ENCODE results near the gene GCGR. TPM values are rescaled to one million over a fixed set of nuclear protein-coding genes. Genes with fewer than 3 reads are reported as not detected.
A peak's percentile ranks its signal among the peaks of the same experiment; 100 is the strongest.

The GCGR gene
- total RNA-seq, 1 experiment from 2014 or later, result not detected

- DNase-seq (ENCODE audit: low read depth), result no peak
Observed at GRCh38 chr17:81811705-81812570, 8.0 kb downstream of the GCGR start.

- no peak for DNase-seq (ENCODE audit: low read depth)
Observed at GRCh38 chr17:81812571-81813370, 8.8 kb downstream of the GCGR start.

- DNase-seq (ENCODE audit: low read depth), result no peak
Observed at GRCh38 chr17:81813371-81813684, 9.4 kb downstream of the GCGR start.

GRCh38 chr17:81813861-81814683 lies 10.1 kb downstream of the GCGR start:
- DNase-seq (ENCODE audit: low read depth), result no peak

GRCh38 chr17:81814748-81815645 lies 11.0 kb downstream of the GCGR start:
- DNase-seq (ENCODE audit: low read depth), result no peak

GRCh38 chr17:81815646-81815986 lies 11.7 kb downstream of the GCGR start:
- DNase-seq (ENCODE audit: low read depth), result no peak

GRCh38 chr17:81817758-81818147 lies 13.8 kb downstream of the GCGR start:
- no peak for DNase-seq (ENCODE audit: low read depth)

GRCh38 chr17:81819708-81820107 lies 15.8 kb downstream of the GCGR start:
- DNase-seq (ENCODE audit: low read depth), result no peak

- no peak for DNase-seq (ENCODE audit: low read depth)
Observed at GRCh38 chr17:81821147-81821546, 17.2 kb downstream of the GCGR start.

GRCh38 chr17:81821603-81822311 lies 17.8 kb downstream of the GCGR start:
- peak; percentile 56 for DNase-seq (ENCODE audit: low read depth)

GRCh38 chr17:81822312-81822637 lies 18.3 kb downstream of the GCGR start:
- no peak for DNase-seq (ENCODE audit: low read depth)

GRCh38 chr17:81822996-81823819 lies 19.3 kb downstream of the GCGR start:
- no peak for DNase-seq (ENCODE audit: low read depth)

GRCh38 chr17:81823820-81824550 lies 20.0 kb downstream of the GCGR start:
- no peak for DNase-seq (ENCODE audit: low read depth)

- DNase-seq (ENCODE audit: low read depth), result no peak
Observed at GRCh38 chr17:81824595-81824994, 20.6 kb downstream of the GCGR start.

- DNase-seq (ENCODE audit: low read depth), result no peak
Observed at GRCh38 chr17:81825841-81826466, 22.0 kb downstream of the GCGR start.

- no peak for DNase-seq (ENCODE audit: low read depth)
Observed at GRCh38 chr17:81828656-81829055, 24.7 kb downstream of the GCGR start.

GRCh38 chr17:81829858-81830257 lies 25.9 kb downstream of the GCGR start:
- DNase-seq (ENCODE audit: low read depth), result no peak

- no peak for DNase-seq (ENCODE audit: low read depth)
Observed at GRCh38 chr17:81831563-81831956, 27.6 kb downstream of the GCGR start.
